Esophagus (tissue), 2 donors: ENCODE data around the gene MBLAC2. TPM values are rescaled to one million over a fixed set of nuclear protein-coding genes. Genes with fewer than 3 reads are reported as not detected.
A peak's percentile ranks its signal among the peaks of the same experiment; 100 is the strongest.

Source experiments
- H3K27ac ChIP-seq, 2 donors: one replicate each; pipeline ENCODE4 v1.5.1; 2013; ENCODE audit warnings: low read depth in 2 of 2, mild to moderate bottlenecking in 2 of 2, inconsistent platforms in 1 of 2, low read length in 1 of 2, moderate library complexity in 1 of 2
- H3K27me3 ChIP-seq, 2 donors: one replicate each; pipeline ENCODE4 v1.6.1; 2013; ENCODE audit warnings: low read length in 2 of 2, control low read depth in 1 of 2, mild to moderate bottlenecking in 1 of 2; ENCODE audit not compliant: insufficient read depth in 2 of 2, control insufficient read depth in 1 of 2
- H3K36me3 ChIP-seq, 2 donors: one replicate each; pipeline ENCODE4 v1.6.1; 2013; ENCODE audit warnings: low read length in 1 of 2; ENCODE audit not compliant: control insufficient read depth in 2 of 2, insufficient read depth in 2 of 2
- H3K4me1 ChIP-seq, 2 donors: one replicate each; pipeline ENCODE4 v1.6.1; 2013; ENCODE audit warnings: low read length in 1 of 2; ENCODE audit not compliant: control insufficient read depth in 2 of 2, insufficient read depth in 2 of 2
- H3K4me3 ChIP-seq, 2 donors: one replicate each; pipeline ENCODE4 v1.5.1; 2013; ENCODE audit warnings: low read length in 2 of 2, mild to moderate bottlenecking in 2 of 2, low read depth in 1 of 2, moderate library complexity in 1 of 2
- H3K9me3 ChIP-seq, 2 donors: one replicate each; pipeline ENCODE4 v1.6.1; 2013; ENCODE audit warnings: mild to moderate bottlenecking in 2 of 2, low read depth in 1 of 2, low read length in 1 of 2, moderate library complexity in 1 of 2; ENCODE audit not compliant: control insufficient read depth in 2 of 2, insufficient read depth in 1 of 2
- WGBS, 2 donors: extraction: QIAGEN DNeasy Blood & Tissue Kit; methylation state at CpG; one replicate each; pipeline ENCODE4 v1.1.7; 2013; 5-methylcytosine and 5-hydroxymethylcytosine counted together
- polyA plus RNA-seq, 2 donors: library from polyadenylated mRNA; stranded (reverse); fragments of 200-250 nt; gene quantifications; one replicate each; pipeline ENCODE4 v1.2.3, GENCODE V29; 2013
- donor health status: healthy with polysubstance abuse.
- donor health status: Bipolar disorder and iron deficiency.

The MBLAC2 gene
- polyA plus RNA-seq, 2 donors: 1.5 to 2.6 TPM

DNA sequence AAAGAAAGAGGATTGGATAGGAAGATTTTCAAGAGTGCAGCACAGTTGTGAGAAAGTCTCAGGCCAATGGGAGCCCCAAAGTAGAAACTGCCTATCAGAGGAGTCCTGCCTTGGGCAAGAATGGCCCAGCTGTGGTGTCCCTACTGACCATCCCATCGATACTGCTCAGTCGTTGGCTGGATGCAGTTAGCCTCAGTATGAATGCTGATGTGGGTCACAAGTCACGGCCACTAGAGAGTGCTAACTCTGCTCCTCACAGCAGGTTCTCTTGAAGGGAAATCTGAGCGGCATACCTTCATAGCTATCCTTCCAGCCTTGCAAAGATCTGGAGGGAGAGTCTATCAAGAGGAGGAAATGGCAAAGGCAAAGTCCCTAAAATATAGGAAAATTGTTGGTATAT, 53.4 kb downstream of the MBLAC2 start:
- no peak overlapping the region for H3K27ac ChIP-seq
- no peaks in the 10 kb centered on the region for H3K36me3 ChIP-seq
- no peak overlapping the region for H3K4me3 ChIP-seq
- H3K27me3 ChIP-seq: no peaks in the 10 kb centered on the region
- no peaks in the 10 kb centered on the region for H3K4me1 ChIP-seq
- no peaks in the 10 kb centered on the region for H3K9me3 ChIP-seq
- WGBS, 2 donors: 29 to 44% methylated on average over 4 of the region's 4 CpGs

DNA sequence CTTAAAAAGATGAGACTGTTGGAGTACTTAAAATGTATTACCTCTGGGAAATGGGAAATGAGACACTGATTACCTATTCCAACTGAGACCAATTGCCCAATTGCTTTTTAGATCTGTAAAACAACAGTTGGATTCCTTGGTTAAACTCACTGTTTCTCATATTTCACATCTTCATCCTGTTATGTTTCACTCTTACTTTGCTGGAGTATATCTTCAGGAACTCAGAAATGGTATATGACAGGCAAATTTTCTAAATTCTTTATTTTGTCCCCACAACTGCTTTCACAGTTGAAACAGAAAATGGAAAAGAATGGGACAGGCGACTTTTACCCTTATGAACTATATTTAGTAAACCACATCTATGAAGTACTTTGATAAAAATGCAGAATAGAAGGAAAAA, 56.4 kb downstream of the MBLAC2 start:
- Histone ChIP-seq H3K4me1 (no peaks in the 10 kb centered on the region), H3K9me3 (no peaks in the 10 kb centered on the region), H3K36me3 (no peaks in the 10 kb centered on the region), H3K4me3 (no peak overlapping the region), H3K27me3 (no peaks in the 10 kb centered on the region), H3K27ac (no peak overlapping the region)
- WGBS, 2 donors: 75 to 80% methylated on average over 1 of the region's 1 CpG

DNA sequence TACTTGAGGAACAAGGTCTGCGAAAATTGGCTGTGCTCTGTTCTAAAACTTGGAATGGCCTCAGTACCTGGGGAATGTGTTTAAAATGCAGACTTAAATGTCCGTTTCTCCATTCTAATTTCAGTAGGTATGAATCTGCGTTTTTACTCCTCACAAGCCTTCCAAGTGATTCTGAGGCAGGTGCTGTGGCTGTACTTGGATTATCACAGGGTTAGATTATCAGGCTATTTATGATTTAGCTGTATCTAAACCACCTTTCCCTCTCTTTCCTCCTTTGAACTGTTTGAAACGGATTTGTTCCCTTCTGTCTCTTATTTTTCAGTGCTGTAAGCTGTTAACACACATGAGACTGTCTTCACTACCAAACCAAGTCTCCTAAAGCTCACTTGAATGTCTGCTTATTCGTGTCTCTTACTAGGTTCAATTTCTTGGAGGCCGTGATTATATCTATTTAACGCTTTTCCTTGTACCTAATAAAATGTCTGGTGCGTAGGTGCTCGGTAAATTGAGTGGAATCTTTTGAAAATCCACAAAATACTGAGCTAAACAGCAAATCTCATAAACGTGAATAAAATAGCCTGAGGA, 64.3 kb downstream of the MBLAC2 start:
- no peaks in the 10 kb centered on the region for H3K9me3 ChIP-seq
- 2% methylated on average over 10 of the region's 10 CpGs for WGBS, 2 donors
- no peaks in the 10 kb centered on the region for H3K36me3 ChIP-seq
- H3K4me3 ChIP-seq: peak overlapping the region; percentile 75 to 92
- H3K4me1 ChIP-seq: no peaks in the 10 kb centered on the region
- peak overlapping the region; percentile 97 to 98 for H3K27ac ChIP-seq
- no peaks in the 10 kb centered on the region for H3K27me3 ChIP-seq

DNA sequence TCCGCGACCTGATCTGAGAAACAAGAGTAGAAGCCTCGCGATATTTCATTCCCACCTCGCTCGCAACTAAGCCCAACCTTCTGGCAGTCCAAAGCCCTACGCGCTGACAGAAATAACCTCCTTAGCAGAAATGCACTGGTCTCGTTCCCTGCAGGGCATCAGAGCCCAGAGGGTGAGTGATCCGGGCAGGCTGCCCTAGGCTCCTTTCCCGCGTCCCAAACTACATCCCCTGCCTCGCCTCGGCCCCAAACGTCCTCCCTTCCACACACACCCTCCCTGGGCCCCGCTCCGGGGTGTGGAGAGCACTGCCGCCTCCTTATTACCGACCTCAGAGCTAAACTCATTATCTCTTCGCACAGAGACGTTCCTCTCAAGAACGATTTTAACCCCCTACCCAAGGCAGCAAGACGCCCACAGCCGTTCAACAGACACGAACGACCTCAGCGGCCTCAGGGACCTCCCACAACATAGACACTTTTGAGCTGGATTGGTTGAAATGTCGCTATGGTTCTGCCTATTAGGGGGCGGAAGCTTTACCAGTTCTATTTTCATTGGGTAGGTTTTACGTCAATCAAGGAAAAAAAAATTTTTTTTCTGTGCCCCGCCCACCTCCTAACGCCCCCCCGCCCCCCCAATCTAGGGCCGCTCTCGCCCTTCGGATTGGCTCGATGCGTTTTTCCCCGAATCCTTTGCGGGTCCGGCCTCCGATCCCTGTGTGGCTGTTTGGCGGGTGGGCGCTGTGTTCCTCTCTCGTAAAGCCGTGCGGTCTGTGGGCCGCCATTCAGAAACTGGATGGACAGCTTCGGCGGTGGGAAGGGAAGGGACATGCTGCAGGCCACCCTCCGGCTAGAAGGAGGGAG, 65.0 kb downstream of the MBLAC2 start, which contains the start of gene CETN3:
TSS of gene CETN3 (minus strand) at position 439 of the 860 bp plus-strand sequence. CDS start at position 344, 95 bp downstream.
- Histone ChIP-seq H3K27me3 (no peaks in the 10 kb centered on the region), H3K36me3 (no peaks in the 10 kb centered on the region), H3K4me1 (no peaks in the 10 kb centered on the region), H3K4me3 (peak within 1 kb of the TSS; percentile 92 to 97), H3K27ac (peak within 1 kb of the TSS; percentile 100), H3K9me3 (no peaks in the 10 kb centered on the region)
- 0 to 1% methylated on average over 51 of the region's 51 CpGs for WGBS, 2 donors

DNA sequence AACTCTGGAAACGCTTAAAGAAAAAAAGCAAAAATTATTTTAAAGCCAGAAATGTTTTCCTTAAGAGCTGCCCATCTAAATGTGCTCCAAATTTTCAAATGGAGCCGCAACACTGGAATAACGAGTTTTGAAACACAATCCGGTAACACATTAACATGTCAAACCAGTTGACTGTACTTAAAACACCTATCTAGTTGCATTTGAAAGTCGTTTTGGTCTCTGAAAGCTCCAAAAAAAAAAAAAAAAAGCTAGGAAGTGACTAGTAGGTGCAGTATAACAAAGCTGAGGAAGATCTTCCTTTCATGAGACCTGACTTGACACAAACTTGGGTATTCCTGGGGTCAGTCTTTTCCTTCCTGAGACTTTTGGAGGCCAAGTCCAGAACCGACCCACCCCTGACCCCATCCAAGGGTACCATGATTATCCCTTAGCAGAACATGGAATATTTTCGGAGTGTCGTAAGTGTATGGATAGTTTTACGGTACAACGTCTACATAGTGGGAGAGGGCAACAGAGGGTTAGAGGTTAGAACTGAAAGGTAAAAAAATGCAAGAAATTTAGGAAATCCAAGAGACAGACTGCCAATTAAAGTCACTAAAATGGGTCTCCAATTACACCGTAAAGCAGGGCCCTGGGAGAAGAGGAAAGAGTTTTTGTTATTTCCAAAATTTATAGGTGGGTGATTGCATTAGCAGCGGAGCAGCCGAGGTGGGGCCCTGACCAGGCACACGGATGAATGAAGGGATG, 65.8 kb downstream of the MBLAC2 start:
- Histone ChIP-seq H3K36me3 (no peaks in the 10 kb centered on the region), H3K4me1 (no peaks in the 10 kb centered on the region), H3K27ac (peak overlapping the region; percentile 100), H3K4me3 (peak overlapping the region; percentile 92 to 97), H3K9me3 (no peaks in the 10 kb centered on the region), H3K27me3 (no peaks in the 10 kb centered on the region)
- 13% methylated on average over 14 of the region's 14 CpGs for WGBS, 2 donors

Other genes with a start within 250 kb of the MBLAC2 start
- 10 to 100 TPM; 19.8 to 21.0 TPM for gene CETN3, start 65.0 kb downstream of the MBLAC2 start, polyA plus RNA-seq
- 1 to 10 TPM; 1.9 to 3.4 TPM for gene POLR3G, start 93 bp upstream of the MBLAC2 start, polyA plus RNA-seq
- gene LYSMD3, start 54.8 kb upstream of the MBLAC2 start, polyA plus RNA-seq: 1 to 10 TPM; 4.0 to 4.9 TPM
- gene ADGRV1, start 84.0 kb upstream of the MBLAC2 start, polyA plus RNA-seq: 1 to 10 TPM in 1 of 2 donors, under 1 TPM in 1; 0.82 to 1.6 TPM